Renal cortical epithelial cell (primary cell): ENCODE results near the gene ALDH1A2. TPM values are rescaled to one million over a fixed set of nuclear protein-coding genes. Genes with fewer than 3 reads are reported as not detected.
"Not testable (repeated sequence)": the region's sequence is repeated elsewhere in the genome, so short reads cannot be mapped to it uniquely, and the experiment has no call there.

Experiments used
- DNase-seq: peaks from one replicate; pipeline ENCODE4 v3.0.0-alpha.2; 2011; ENCODE audit warnings: low read depth
- total RNA-seq: library from RNA; depleted of rRNA; stranded (reverse); fragments of >200 nt; gene quantifications from 2 replicates; pipeline ENCODE4 v1.2.3, GENCODE V29; 2014

The ALDH1A2 gene
- total RNA-seq, 1 donor from 2014 or later: 26.8 TPM

DNA sequence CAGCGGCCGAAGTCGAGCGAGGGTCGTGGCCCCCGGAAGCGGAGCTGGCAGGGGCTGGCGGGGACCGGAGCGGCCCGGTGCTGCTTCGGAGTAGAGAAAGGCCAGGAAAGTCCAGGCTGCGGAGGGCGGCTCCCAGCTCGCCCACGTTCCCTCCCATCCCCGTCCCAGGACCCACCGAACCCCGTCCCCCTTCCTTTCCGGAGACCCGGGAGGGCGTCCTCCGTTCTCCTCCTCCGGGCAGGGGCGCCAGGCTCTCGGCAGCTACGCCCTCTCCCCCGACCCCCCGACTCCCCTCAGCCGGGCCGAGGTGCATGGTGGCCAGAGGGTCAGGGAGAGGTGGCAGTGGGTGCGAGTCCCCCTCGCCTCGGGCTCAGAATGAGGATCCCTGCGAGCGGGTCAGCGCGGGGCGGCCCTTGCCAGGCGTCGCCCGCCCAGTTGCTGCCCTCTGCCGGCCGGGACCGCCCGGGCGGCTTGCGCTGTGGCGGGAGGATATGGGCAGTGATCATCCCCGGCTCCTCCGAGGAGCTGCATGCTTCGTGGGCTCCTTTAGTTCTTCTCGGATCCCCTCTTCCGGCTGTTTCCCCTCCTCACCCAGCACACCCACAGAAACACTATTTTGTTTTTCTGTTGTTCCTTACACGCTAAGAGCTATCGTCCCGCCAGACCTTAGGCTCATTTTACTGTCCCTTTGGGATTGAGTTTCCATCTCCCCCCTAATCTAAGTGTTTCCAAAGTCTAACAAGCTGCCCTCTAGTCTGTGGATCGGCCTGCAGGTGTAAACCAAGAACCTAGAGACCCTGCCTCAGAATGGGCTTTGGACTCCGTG is 744 bp upstream of the ALDH1A2 start:
- DNase-seq: no peak

DNA sequence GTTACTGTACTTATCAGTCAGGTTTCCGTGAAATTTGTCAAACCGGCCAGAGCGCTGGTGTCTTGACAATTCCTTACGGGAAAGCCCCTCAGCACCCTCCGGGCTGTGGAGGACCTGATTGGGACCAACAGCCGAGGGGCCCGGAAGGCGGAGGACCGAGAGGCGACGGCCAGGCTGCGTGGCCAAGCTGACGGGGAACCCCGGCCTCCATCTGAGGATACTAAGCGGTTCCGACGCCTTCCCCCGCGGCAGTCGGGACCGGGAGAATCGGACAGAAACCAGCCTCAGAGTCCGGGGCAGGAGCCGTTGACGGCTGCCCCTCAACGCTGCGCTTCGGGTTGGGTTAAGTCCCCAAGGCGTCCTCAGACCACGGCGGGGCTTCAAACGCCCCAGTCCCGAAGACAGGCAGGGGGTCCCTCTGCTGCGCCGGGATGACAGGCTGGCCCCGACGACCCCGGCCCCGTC is 499 bp downstream of the ALDH1A2 start:
- DNase-seq: no peak

DNA sequence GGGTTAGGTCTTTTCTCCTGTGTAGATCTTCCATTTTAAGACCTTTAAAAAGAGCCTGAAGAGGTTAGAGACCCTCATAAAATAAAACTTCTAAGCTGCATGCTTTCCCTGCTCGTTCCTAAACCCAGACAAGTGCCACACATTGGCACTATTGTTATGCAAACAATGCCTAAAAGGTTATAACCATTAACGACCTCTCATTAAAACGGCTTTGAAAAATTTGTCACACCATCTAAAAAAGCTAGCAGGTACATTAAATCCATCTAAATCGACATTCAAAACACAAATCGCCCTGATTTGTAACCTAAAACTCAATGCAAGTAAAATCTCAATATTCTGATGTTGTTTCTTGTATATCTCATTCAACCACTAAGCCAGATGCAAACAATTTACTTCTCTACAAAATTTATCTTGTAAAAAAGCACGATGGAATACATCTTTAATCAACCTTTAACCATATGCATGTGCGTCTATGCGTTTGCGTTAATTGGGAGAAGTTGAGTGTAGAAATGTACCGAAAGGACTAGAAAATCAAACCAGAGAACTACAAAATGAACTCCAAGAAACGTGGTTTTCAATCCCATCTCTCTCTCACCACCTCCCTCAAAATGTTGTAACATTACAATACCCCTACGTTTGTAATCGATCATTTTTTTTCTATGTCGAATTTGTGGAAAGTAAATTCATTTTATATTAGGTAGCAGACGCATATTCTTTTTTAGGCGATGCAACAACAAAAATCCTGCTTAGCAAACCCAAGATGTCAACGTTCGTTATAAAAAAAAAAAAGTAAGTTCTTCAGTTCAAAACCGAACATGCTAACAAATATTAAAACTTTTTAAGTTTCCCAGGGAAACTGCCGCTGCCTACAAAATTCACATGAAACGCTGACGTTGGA is 1.2 kb downstream of the ALDH1A2 start:
- DNase-seq: no peak

DNA sequence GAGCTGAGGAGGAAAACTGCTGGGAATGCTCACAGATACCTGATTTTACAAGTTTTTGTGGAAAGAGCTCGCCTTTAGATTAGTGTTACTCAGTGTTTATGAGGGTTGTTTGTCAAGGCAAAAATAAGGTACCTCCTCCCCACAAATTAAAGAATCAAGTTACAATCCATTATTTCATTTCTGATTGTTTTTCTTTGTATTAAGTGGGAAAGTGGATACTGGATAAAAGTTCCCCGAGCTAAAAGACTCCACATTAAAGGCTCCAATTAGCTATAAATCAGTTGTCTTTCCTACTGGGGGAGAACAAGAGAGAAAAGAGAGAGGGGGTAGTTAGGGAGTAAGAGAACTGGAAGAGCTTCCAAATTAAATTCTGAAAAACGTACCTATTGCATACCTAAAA is 1.9 kb downstream of the ALDH1A2 start:
- DNase-seq: no peak

DNA sequence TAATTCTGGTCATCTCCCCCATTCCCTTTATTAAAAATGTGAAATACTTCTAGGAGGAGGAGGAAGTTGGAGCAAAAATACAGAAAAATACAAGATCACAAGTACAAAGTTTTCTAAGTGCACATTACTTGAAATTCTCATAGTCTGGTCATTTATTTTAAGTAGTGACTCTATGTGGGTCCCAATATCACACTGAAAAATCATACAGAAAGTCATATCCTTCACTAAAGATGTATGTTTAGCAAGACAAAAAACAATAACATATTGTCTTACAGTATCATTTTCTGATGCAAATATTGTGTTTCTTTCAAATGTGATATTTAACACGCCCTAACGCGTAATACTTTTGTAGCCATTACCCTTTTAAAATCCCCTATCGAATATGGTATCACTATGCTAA is 2.5 kb downstream of the ALDH1A2 start:
- DNase-seq: no peak

DNA sequence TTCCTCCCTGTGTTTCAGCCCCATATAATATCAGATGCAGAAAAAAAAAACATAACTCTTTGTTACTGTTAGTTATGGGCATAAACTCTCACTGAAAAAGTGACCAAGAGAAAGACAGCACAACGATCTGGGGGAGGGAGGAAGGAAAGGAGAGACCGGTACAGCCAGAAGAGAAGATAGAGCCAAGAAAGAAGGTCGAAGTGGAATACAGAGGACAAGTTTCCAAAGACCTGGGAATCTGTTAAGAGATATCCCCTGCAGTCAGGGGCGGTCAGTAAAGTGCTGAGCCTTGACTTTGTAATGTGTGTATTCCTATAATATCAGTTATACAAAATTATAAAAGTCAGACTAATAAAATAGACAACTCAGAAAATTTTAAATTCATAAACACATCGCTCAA is 3.3 kb downstream of the ALDH1A2 start:
- DNase-seq: no peak

DNA sequence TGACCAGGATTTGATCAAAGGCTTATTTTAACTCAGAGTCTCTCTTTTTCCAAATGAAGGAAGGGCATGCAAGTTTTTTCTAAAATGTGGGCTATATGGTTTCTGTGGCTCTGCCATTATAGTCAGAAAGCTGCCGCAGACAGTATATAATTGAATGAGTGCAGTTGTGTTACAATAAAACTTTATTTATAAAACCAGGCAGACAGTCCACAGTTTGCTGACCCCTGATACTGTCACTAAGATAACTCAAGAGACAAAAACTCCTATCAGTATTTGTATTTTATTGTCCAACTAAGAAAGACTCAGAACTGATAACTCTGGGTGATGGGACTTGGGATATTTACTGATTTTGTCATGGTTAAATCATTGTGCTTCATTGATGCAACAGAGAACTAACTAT is 4.9 kb downstream of the ALDH1A2 start:
- DNase-seq: no peak

DNA sequence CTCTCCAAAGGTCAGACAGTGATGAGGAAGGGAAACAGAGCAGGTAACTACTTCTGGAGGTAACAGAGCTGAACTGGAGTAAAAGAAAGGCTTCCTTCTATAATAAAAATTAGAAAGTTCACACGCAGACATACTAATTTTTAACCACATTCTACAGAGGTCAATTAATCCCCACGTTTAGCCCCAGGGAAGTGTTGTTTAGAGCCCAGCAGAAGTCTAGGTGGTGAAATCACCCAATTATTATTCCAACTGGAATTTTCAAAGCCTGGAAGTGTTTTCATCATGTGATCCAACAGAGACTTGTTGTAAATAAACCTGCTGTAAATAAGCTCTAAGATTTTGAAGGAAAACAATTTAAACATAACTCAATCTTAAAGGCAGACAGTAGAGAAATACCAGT is 6.8 kb downstream of the ALDH1A2 start:
- DNase-seq: peak; percentile 93

DNA sequence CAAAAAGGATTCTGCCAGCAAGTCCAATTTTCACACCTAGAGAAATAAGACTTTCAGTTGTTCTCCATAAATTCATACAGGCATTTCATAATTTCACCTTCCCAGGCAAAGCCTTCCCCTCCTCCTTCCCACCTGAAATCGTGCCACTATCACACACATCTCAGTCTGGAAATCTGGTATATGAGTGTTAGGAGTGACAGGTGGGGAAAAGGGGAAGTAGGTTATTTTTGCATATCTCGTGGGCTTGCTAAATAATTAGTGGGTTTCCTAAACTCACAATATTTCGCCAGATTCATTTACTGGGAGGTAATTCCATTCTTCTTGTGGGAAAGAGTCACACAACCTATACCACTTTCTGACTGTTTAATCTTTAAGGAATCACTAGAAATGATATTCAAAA is 7.4 kb downstream of the ALDH1A2 start:
- DNase-seq: no peak

DNA sequence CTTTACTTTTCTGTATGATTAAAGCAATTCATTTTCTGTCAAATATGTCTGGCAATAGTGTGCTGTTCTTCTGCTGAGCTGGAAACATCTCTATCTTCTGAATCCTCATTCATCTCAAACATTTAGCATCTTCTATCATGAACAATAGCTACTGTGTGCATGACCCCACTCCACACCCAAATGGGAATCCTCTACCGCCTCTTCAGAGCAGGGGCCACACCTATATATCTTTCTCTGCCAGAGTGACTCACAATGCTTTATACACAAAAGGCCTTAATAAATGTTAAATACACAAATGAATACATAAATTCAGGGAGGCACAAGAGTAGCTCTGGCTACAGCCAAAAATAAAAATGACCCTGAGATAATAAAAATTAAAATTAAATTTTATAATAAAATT is 8.0 kb downstream of the ALDH1A2 start:
- DNase-seq: no peak

DNA sequence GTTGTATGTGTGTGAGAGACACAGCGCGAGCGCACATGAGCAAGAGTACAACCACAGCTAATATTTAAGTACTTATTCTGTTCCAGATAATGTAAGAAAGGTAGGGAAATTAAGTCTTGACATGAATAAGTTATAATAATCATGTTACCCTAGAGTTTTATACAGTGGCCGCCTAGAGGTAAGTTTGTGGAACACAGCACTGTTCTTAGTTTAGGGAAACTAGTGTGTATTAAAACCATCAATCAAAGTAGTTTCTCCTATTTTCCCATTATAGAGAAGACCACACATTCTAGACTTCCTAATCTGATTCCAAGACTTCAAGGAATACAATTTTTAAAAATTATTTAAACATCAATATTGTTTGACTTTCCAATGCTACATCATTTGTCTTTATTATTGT is 9.5 kb downstream of the ALDH1A2 start:
- DNase-seq: no peak

DNA sequence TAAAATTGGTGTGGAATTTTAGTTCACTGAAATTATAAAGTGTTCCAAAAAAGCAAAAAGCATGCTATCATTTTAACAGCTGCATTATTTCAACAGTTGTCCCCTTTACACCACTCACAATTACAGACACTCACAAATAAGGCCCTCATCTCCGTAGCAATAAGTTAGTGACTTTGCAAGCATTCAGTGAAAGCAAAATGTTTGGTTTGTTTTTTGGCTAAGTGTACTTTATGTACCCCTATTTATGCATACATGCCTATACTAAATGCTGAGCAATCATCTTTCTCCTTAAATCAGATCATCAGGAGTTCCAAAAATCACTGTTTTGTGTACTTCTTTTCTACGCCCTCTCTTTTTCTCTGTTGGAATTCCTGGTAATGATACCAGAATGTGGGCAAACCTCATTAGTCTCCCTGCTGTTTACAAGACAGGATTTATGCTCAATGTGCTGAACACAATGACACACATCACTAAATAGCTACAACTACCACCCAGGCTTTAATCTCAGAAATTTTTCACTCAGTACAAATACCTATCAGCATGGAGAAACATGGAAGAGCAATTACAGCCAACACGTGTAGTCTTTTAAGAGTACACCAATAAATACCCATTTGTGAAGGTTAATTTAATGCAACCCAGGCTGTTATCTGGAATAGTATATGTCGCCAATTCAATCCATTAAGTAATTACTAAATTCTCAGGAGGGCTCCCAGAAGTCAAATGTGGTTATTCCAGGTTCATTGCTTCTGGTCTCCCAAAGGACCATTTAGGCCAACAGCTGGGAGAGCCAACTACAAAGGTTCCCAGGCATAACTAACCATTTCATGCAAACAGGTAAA is 12.0 kb downstream of the ALDH1A2 start:
- peak; percentile 72 for DNase-seq

DNA sequence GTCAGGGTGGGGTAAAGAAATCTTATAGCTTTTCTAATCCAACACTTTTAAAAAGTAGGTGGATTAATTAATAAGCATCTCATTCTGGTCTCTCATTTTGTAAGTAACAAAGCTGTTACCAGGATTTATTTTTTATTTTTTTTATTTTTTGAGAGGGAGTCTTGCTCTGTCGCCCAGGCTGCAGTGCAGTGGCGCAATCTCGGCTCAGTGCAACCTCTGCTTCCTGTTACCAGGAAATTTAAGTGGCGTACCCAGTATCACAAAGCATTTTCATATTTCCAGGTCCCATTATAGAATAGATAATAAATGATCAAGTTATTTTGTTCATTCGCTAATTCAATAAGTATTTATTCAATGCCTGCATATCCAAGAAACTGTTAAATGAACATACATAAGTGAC is 13.2 kb downstream of the ALDH1A2 start:
- DNase-seq: no peak

DNA sequence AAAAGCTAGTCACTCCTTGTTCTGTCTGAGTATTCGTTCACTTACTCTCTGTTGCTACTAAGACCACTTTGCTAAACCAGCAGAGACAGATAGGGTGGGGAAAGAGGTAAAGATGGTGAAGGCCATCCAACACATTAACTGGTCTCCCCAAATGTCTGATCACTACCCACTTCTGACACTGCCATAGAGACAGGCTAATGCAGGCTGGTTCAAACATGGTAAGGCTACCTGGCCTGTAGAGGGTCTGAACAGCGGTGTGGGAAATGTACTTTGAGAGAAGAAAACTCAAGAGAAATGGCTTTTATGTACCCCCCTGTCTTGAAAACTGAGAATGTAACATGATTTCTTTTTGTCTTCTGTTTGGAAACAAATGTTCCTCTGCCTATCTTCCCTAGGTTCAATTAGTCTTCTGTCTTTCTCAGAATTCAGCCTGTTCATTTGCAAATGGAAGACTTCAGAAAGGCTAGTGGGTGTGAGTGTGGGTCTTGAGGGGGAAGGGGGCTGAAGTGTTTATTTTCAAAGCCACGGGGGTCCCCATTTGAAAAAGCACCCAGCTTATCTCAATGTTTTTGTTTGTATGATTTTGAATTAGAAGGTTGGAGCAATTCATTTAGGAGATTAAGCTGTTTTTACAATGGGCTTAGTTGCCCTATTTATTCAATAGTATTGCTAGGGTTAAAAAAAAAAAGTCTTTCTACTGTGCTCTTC is 15.8 kb downstream of the ALDH1A2 start:
- DNase-seq: no peak

DNA sequence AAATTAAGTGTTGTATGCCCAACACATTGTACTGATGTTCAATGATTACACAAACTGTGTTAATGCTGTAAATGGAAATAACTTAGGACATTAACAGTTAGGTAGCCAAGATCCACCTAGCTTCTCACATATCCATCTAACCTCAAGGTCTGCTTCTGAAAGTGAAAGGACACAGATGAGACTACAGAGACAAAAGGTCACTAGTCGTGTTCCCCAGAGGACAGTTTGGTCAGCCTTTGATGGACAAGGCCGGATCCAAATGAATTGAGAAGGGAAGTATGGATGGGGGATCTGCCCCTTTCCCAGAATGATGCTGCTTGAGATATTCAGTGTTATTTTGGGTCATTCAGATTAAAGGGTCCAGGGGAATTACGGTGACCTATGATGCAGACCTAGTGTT is 17.2 kb downstream of the ALDH1A2 start:
- no peak for DNase-seq

DNA sequence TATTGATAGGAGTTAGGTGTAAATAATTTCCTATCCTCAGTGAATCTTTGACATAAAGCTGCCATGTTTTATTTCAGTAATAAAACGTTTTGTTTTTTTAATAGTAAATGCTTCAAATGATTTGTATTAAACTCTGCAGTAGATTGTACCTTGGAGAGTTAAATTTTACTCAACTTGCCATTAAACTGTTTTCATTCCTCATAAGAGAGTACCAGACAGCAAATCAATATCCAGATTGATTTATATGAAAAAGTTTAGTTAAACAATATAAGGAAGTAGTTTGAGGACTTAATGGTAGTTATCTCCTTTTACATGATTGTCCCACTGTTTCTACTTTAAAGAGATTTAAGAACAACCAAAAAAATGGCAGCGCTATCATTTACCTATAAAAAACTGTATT is 18.4 kb downstream of the ALDH1A2 start:
- DNase-seq: no peak

DNA sequence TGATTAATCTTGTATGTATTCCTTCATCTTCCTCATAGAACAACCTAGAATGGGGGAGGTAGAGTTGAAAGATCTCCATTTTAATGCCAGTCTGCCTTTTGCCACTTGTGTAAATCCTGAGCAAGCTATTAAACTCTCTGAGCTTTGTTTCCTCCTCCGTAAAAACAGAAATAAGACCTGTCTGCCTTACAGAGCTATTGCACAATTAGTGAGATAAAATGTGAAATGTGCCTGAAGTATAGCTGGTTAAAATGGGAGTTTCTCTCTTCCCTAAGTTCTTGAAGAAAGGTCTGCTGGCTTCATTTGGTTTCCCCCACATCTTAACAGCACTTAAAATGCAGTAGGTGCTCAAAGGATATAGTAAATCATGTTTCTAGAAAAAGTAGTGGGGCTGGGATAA is 19.0 kb downstream of the ALDH1A2 start:
- DNase-seq: peak; percentile 42

DNA sequence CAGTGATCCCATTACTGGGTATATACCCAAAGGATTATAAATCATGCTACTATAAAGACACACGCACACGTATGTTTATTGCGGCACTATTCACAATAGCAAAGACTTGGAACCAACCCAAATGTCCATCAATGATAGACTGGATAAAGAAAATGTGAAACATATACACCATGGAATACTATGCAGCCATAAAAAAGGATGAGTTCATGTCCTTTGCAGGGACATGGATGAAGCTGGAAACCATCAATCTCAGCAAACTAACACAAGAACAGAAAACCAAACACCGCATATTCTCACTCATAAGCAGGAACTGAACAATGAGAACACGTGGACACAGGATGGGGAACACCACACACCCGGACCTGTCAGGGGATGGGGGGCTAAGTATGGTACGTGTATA is 20.1 kb downstream of the ALDH1A2 start:
- not testable (repeated sequence) for DNase-seq

DNA sequence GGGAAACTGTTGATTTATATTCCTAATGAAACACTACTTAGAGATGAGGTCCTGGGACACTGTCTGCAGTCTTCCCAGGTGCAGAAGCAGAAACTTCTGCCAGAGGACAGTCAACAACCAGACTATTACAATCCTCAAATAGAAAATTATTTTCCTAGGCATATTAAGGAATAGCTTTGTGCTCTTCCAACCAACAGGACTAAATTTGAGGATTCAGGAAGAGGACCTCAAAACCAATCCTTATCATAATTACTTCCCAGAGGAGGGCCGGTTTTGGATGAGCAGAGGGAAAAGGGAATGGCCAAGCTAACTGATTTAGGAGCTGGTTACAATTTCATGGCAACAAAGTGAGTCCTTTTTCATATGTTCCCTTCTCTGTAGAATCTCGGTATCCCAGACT is 21.0 kb downstream of the ALDH1A2 start:
- no peak for DNase-seq

DNA sequence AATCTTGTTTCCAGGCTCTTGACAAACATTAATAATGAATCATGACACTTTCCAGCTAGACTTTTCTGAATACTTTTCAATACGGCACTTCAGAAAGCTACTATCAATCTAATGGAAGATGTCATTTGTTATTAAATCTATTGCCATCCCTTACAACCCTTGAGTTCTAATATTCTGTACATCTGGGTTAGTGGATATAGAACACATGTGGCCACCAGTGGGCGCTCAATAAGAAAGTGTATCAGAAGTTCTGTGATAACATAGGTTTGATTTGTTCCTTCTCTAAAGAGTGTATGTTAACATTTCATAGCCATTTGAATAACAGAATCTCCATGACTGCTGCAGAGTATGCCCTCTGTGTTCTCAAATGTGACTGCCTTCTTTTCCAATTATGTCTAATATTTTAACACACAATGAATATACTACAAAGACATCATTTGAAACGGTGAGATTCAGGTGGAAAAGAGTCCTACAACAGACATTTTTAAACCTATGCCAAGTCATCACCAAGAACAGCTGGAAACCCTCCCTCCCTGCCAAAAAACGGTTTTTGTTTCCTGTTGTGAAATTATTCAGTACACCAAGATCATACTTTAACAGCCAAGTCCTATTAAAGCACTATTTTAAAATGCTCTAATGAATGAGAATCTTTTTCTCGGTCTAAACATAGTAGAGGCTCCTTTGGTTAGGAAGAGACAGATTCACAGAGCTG is 22.2 kb downstream of the ALDH1A2 start:
- peak; percentile 38 for DNase-seq

DNA sequence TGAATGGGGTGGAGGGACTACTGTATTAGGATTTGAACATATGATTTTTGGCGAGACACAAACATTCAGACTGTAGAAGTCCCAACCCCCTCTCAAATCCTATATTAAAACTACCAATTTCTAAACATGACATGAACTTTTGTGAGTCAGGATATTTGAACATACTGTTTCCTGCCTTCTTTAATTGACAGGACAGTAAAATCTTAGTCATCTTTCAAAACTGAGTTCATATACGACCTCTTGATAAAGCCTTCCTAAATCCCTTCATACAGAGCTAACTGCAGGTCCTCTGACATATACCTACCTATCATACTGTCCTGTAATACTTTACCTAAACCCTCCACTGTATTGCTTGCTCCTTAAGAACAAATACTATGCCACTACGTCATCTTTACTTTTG is 23.5 kb downstream of the ALDH1A2 start:
- no peak for DNase-seq
